ENCODE results near the gene STAT5B. TPM values are rescaled to one million over a fixed set of nuclear protein-coding genes. Genes with fewer than 3 reads are reported as not detected.

The STAT5B gene
- total and polyA plus RNA-seq, 2 experiments from 2014 or later, result 26.8 to 62.4 TPM

- H3K9me3 ChIP-seq (ENCODE audit: low read depth), result no peaks in the 10 kb centered on the region
- H3K4me1 ChIP-seq (ENCODE audit: low read depth), result peaks cover 11% of the 10 kb centered on the region
- DNase-seq (ENCODE audit: low read depth in 1 of 2, low spot score in 1 of 2), result no peak
- no peak overlapping the region for H3K4me3 ChIP-seq
- no peak for TF ChIP-seq CTCF (IDR thresholded peaks at IDR 0.05; ENCODE audit: low read depth, low read length)
- peaks cover 21% of the 10 kb centered on the region for H3K36me3 ChIP-seq
- no peak overlapping the region for H3K27ac ChIP-seq
- H3K27me3 ChIP-seq, result no peaks in the 10 kb centered on the region
These were observed 41.2 kb upstream of the STAT5B start for GRCh38 chr17:42317266-42317845.

- H3K4me1 ChIP-seq (ENCODE audit: low read depth), result peaks cover 15% of the 10 kb centered on the region
- no peaks in the 10 kb centered on the region for H3K27me3 ChIP-seq
- H3K27ac ChIP-seq, result no peak overlapping the region
- no peak for TF ChIP-seq CTCF (IDR thresholded peaks at IDR 0.05; ENCODE audit: low read depth, low read length)
- H3K4me3 ChIP-seq, result no peak overlapping the region
- no peaks in the 10 kb centered on the region for H3K9me3 ChIP-seq (ENCODE audit: low read depth)
- DNase-seq (ENCODE audit: low read depth in 1 of 2, low spot score in 1 of 2), result no peak
- peaks cover 15% of the 10 kb centered on the region for H3K36me3 ChIP-seq
These were observed 40.6 kb upstream of the STAT5B start for GRCh38 chr17:42316755-42317154.

DNA sequence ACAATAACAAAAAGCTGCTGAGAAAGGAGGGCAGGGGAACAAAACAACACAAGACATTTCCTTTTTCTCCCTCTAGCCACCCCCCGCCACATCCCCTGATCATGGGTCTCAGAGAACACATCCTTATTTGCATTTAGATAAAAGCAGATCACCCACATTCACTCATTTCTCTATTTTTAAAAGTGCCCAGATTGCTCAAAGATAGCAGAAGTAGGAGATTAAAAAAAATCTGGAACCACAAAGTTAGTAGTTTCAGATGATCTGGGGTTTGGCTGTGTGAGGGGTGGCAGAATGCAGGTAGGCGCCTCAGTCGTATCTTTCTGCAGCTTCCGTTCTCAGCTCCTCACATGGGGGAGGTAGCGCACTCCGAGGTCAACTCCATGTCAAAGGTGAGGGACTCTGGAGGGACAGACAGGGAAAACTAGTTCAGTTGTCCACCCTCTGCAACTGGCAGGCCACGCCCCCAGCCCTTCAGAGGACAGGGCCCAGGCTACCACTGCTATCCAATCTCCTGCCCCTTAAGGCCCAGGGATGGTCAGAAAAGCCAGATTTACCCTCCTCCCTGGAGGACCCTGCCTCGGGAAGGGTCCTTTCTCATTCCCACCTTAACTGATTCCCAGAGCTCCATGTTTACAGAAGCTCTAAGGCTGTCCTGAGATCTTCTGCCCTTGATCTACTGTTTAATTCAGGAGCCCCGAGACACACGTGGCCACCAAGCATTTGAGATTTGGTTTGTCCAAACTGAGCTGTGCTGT, 39.4 kb upstream of the STAT5B start:
- no peak overlapping the region for H3K27ac ChIP-seq

DNA sequence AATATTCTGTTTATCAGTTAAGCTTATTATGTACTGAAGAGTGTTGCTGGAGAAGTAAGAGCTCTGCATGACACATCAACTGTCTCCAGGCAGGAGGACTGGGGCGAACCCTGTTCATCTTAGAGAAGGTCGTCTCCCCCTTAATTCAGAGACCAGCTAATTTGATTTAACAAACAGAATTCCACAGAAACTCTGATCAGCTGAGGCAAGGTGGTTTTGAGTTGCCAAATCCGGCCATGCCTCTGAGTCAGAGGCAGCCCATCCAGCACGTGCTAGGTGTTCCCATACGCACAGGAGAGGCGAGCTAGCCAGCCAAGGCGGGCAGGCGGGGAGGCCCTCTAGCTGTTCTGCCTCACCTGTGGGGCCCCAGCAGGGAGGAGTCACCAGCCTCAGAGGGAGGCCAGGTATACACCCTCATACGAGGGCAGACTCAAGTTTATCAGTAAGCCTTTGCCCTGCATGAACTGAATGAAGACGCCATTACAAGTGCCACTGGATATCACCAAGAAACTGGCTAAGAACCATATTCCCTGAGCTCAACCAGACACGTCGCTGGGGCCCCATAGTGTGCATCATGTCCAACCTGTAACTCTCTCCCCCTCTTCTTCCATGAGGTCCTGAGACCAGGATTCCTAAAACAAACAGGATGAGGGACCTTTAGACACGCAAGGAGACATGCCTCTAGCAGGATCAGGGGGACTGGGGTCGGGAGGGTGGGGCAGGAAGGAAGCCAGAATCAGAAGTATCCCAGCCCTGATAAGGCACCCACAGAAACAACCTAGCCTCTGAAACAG, 37.8 kb upstream of the STAT5B start:
- Histone ChIP-seq H3K4me3 (no peak overlapping the region), H3K27me3 (no peaks in the 10 kb centered on the region), H3K4me1 (ENCODE audit: low read depth) (peaks cover 21% of the 10 kb centered on the region), H3K36me3 (peaks cover 10% of the 10 kb centered on the region), H3K9me3 (ENCODE audit: low read depth) (no peaks in the 10 kb centered on the region), H3K27ac (peak overlapping the region; percentile 47)
- DNase-seq (ENCODE audit: low read depth in 1 of 2, low spot score in 1 of 2), result no peak
- TF ChIP-seq CTCF (IDR thresholded peaks at IDR 0.05; ENCODE audit: low read depth, low read length), result no peak

More for the DNA sequence above, 39.4 kb upstream of the STAT5B start:
- H3K9me3 ChIP-seq (ENCODE audit: low read depth), result no peaks in the 10 kb centered on the region
- TF ChIP-seq CTCF (IDR thresholded peaks at IDR 0.05; ENCODE audit: low read depth, low read length), result no peak
- peaks cover 21% of the 10 kb centered on the region for H3K4me1 ChIP-seq (ENCODE audit: low read depth)
- H3K4me3 ChIP-seq, result no peak overlapping the region
- H3K36me3 ChIP-seq, result peaks cover 10% of the 10 kb centered on the region
- no peaks in the 10 kb centered on the region for H3K27me3 ChIP-seq
- no peak for DNase-seq (ENCODE audit: low read depth in 1 of 2, low spot score in 1 of 2)

GRCh38 chr17:42313389-42313772, 37.2 kb upstream of the STAT5B start:
- Histone ChIP-seq H3K4me1 (ENCODE audit: low read depth) (peaks cover 21% of the 10 kb centered on the region), H3K27me3 (no peaks in the 10 kb centered on the region), H3K27ac (peak overlapping the region; percentile 47), H3K4me3 (no peak overlapping the region), H3K9me3 (ENCODE audit: low read depth) (no peaks in the 10 kb centered on the region), H3K36me3 (peaks cover 10% of the 10 kb centered on the region)
- DNase-seq (ENCODE audit: low read depth in 1 of 2, low spot score in 1 of 2), result no peak
- no peak for TF ChIP-seq CTCF (IDR thresholded peaks at IDR 0.05; ENCODE audit: low read depth, low read length)

Measured in cardiac muscle cell (in vitro differentiated cells and primary cell).